GM19328 (cell line): ENCODE results near the gene EEF1AKMT1.
"Not testable (repeated sequence)": the region's sequence is repeated elsewhere in the genome, so short reads cannot be mapped to it uniquely, and the experiment has no call there.

Experiments
- ATAC-seq: cut with Tn5 transposase; IDR thresholded peaks from one replicate; pipeline ENCODE4 v1.9.1; 2021; ENCODE audit warnings: mild to moderate bottlenecking, moderate library complexity; ENCODE audit not compliant: unreplicated experiment

The EEF1AKMT1 gene

DNA sequence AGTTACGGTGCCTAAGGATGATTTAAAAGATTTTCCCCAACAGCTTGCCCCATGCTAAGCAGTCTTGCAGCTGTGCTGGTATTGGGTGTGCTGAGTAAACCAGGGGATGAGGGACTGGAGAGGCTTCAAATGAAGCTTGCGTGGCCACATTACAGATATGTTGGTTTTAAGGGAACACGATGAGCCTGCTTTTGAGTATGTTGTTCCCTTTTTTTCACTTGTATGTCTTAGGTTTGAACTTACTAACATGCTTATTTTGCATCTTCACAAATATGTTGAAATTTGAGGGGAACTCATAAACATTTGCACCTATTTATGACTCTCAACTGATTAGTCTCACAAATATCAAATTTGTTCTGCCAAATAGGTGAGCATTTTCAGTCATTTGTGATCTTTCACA, 72.3 kb downstream of the EEF1AKMT1 start:
- no peak for ATAC-seq

GRCh38 chr13:20700288-20700687, 73.5 kb downstream of the EEF1AKMT1 start:
- ATAC-seq: no peak

DNA sequence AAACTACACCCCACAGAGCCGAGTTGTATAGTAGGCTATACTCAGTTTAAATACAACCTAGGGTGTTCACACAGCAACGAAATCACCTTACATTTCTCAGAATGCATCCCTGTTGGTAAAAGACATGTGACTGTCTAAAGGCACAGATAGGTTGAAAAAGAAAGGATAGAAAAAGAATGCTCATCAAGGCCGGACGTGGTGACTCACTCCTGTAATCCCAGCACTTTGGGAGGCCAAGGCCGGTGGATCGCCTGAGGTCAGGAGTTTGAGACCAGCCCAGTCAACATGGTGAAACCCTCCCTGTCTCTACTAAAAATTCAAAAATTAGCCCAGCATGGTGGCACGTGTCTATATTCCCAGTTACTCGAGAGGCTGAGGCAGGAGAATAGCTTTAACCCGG, 74.0 kb downstream of the EEF1AKMT1 start:
- ATAC-seq: no peak

- ATAC-seq: no peak
Measured at GRCh38 chr13:20696073-20696472, 77.7 kb downstream of the EEF1AKMT1 start.

GRCh38 chr13:20691616-20692015, 82.1 kb downstream of the EEF1AKMT1 start:
- no peak for ATAC-seq

GRCh38 chr13:20689291-20689690, 84.5 kb downstream of the EEF1AKMT1 start:
- no peak for ATAC-seq

- ATAC-seq: no peak
Measured at GRCh38 chr13:20686863-20687579, 86.7 kb downstream of the EEF1AKMT1 start.

GRCh38 chr13:20686167-20686566, 87.6 kb downstream of the EEF1AKMT1 start:
- ATAC-seq: no peak

DNA sequence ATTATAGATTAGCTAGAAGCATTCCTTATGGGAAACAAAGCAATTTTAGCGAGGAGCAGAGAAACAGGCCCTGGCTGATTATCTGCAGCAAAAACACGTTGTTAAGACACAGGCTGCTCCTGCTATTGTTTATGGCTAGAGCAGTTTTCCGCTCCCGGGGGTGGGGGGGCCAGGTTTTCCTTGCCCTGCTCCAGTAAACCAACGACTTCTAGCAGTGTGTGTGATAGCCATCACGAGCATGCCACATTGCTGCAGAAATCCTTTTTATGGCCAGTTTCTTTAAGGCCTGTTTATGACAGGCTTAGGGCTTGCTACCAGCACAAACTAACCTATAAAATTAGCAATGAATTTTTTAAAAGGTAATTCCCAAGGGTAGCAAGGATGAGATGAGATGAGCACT, 88.7 kb downstream of the EEF1AKMT1 start:
- no peak for ATAC-seq

- no peak for ATAC-seq
Measured at GRCh38 chr13:20684546-20684945, 89.2 kb downstream of the EEF1AKMT1 start.

DNA sequence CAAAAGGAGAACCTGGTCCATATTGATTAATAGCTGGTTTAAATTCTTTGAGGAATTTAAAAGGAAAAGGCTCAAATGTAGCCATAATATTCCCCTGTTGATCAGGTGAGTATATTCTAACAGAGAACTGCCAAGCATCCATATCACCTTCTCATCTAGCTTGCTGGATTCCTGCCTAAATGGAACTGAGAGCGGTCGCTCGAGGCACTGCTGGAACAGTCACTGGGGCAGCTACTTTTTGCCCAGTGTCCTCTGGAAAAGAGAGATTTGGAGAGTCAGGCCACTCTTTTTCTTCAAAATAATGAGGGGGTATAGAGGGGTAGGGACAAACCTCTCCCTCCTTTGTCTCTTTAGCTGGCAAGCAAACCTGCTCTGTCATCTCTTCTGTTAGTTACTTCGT, 89.7 kb downstream of the EEF1AKMT1 start:
- no peak for ATAC-seq

DNA sequence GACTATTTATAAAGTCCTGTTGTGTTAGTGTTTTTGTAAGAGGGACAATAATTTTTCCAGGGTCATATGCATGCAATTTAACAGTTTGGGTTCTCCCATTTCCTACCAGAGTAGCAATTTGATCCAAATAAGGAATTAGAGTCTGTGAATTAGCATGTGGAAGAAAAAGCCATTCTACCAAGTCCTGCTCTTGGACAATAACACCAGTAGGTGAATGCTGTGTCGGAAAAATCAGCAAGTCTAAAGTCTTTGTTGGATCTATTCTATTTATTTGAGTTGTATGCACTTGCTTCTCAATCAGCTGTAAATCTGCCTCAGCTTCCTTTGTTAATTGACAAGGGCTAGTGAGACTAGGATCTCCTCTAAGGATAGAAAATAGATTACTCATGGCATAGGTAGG, 91.7 kb downstream of the EEF1AKMT1 start:
- no peak for ATAC-seq

DNA sequence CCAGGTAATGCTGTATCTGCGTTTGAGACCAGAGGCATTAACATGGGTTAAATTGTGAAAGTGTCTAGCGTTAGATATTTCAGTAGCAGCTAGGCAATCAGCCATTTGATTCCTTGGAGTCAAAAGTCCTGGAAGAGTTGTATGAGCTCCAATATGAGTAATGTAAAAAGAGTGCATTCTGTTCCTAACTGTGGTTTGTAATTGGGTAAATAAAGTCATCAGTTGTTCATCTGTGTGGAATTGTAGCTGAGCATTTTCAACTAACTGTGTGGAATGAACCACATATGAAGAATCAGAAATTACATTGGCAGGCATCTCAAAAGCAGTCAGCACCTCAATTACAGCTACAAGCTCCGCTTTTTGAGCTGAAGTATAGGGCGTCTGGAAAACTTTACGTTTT, 92.3 kb downstream of the EEF1AKMT1 start:
- ATAC-seq: not testable (repeated sequence)

DNA sequence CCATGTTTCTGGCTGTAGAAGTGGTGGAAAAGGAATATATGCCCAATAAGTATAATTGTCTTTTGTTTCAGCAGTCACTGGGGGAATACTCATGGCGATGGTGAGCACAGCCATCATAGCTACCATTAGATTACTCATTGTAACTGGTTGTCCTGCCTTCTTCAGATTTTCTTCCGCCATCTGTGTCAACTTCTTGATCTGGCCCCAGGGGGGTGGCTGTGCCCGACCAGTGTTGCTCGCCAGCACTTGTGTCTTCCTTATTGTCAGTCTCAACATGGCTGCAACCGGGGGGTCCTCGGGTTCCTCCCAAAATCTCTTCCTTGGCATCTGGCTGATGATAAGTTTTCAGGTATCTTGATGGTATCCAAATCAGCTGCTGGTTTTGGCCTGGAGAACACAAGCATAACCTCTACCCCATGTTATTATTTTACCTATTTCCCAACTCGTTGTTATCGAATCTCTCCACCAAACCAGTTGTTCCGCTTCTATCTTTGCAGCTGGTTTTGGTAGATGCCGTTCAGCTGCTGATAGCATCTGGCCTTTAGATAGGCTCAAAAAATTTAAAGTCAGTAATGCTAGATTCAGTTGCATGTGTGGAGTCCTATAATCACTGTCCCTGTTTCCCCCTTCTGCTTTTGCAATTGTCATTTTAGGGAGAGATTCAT, 93.2 kb downstream of the EEF1AKMT1 start:
- ATAC-seq: no peak

DNA sequence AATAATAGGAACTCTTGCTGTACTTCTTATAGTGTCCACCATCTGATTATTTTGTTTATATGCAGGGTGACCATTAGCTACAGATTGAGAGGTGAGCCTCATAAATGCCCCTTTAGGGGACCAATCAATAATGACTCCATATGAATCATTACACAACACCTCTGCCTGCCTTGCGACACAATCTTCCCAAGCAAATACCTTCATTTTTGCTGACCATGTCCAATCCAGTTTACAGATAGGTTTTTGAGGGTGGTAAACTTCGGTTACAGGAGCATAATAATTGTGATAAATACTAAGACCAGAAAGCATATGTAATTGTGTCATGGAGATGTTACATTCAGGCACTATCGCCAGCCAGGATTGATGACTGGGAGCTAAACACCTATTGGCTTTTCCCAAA, 93.9 kb downstream of the EEF1AKMT1 start:
- ATAC-seq: no peak
